B cell (primary cell): ENCODE results near the gene TRAPPC2. TPM values are rescaled to one million over a fixed set of nuclear protein-coding genes. Genes with fewer than 3 reads are reported as not detected.

ENCODE experiments used
- ATAC-seq: fragments of 200-7000 bp; cut with Tn5 transposase; one replicate; pipeline ENCODE4 v1.10.0; 2021; ENCODE audit warnings: low read depth, mild to moderate bottlenecking, moderate number of reproducible peaks, moderate library complexity
- CTCF ChIA-PET: fragments of 350-600 bp; sonication (Branson Sonifier 250); formaldehyde crosslinking; loops from one replicate; lab custom pipeline; 2021; ENCODE audit warnings: antibody characterized with exemption, inconsistent platforms; lab: Charles Lee
- POLR2A ChIA-PET: fragments of 350-600 bp; sonication (Branson Sonifier 250); formaldehyde crosslinking; loops from one replicate; lab custom pipeline; 2021; ENCODE audit warnings: antibody characterized with exemption; lab: Charles Lee
- DNase-seq: peaks from one replicate; pipeline ENCODE4 v3.0.0; 2013
- H2AFZ ChIP-seq: 2 replicates; pipeline ENCODE4 v1.6.1; 2012; ENCODE audit warnings: mild to moderate bottlenecking, low read depth, low read length; ENCODE audit not compliant: insufficient read depth, poor library complexity, severe bottlenecking
- H3K27ac ChIP-seq, 2 donors: 1 replicate in 1 of 2; 2 replicates in 1 of 2; pipeline ENCODE4 v1.5.1; 2012 to 2013; ENCODE audit warnings: low read length in 2 of 2, mild to moderate bottlenecking in 2 of 2, moderate library complexity in 1 of 2
- H3K27me3 ChIP-seq, 4 experiments: fragments of 200-600 bp in 1 of 4; sonication (generic) in 1 of 4; replicated peaks in 1 of 4; 1 replicate in 2 of 4; 2 replicates in 2 of 4; pipeline versions ENCODE4 v1.6.1 to v1.7.0; 2013 to 2016; ENCODE audit warnings: low read length in 3 of 4, mild to moderate bottlenecking in 2 of 4, mixed read lengths in 1 of 4, moderate library complexity in 1 of 4; ENCODE audit not compliant: insufficient read depth in 4 of 4, control insufficient read depth in 3 of 4; ENCODE audit errors: control extremely low read depth in 1 of 4
- H3K36me3 ChIP-seq, 2 experiments: replicated peaks in 1 of 2; 1 replicate in 1 of 2; 2 replicates in 1 of 2; pipeline versions ENCODE4 v1.6.1 to v1.7.1; 2013; ENCODE audit warnings: low read length in 1 of 2; ENCODE audit not compliant: insufficient read depth in 2 of 2, control insufficient read depth in 1 of 2; ENCODE audit errors: control extremely low read depth in 1 of 2, extremely low read depth in 1 of 2
- H3K4me1 ChIP-seq, 2 donors: fragments of 200-600 bp in 1 of 2; sonication (generic) in 1 of 2; 1 replicate in 1 of 2; 2 replicates in 1 of 2; pipeline versions ENCODE4 v1.5.1 to v1.6.1; 2013 to 2017; ENCODE audit warnings: low read length in 2 of 2; ENCODE audit not compliant: control insufficient read depth in 2 of 2, insufficient read depth in 2 of 2
- H3K4me2 ChIP-seq: replicated peaks from 2 replicates; pipeline ENCODE3; 2012; ENCODE audit warnings: mild to moderate bottlenecking, low read depth, low read length; ENCODE audit not compliant: poor library complexity, severe bottlenecking
- H3K4me3 ChIP-seq, 5 experiments: fragments of 200-600 bp in 1 of 5; sonication (generic) in 1 of 5; 1 replicate in 3 of 5; 2 replicates in 2 of 5; pipeline versions ENCODE4 v1.5.1 to v1.7.0; 2011 to 2016; ENCODE audit warnings: low read length in 4 of 5, mild to moderate bottlenecking in 4 of 5, low read depth in 2 of 5, control low read depth in 1 of 5, moderate library complexity in 1 of 5; ENCODE audit not compliant: insufficient read depth in 1 of 5; ENCODE audit errors: control extremely low read depth in 1 of 5, extremely low read depth in 1 of 5
- H3K79me2 ChIP-seq: fragments of 200-600 bp; sonication (generic); one replicate; pipeline ENCODE4 v1.6.0; 2016; ENCODE audit warnings: low read length; ENCODE audit not compliant: control insufficient read depth, insufficient read depth
- H3K9ac ChIP-seq: fragments of 200-600 bp; sonication (generic); 2 replicates; pipeline ENCODE4 v1.6.1; 2017; ENCODE audit warnings: mild to moderate bottlenecking, low read length, moderate library complexity
- H3K9me3 ChIP-seq, 3 donors: one replicate each; pipeline versions ENCODE4 v1.6.1 to v1.7.1; 2013; ENCODE audit warnings: low read length in 2 of 3; ENCODE audit not compliant: control insufficient read depth in 2 of 3, insufficient read depth in 1 of 3; ENCODE audit errors: control extremely low read depth in 1 of 3
- H4K20me1 ChIP-seq: 2 replicates; pipeline ENCODE4 v1.6.0; 2012; ENCODE audit warnings: mild to moderate bottlenecking, low read length; ENCODE audit not compliant: insufficient read depth, control insufficient read depth, poor library complexity, severe bottlenecking
- H3K27ac Mint-ChIP-seq: one replicate; pipeline ENCODE4 v1.8.0; 2021; ENCODE audit warnings: mixed read lengths
- H3K27me3 Mint-ChIP-seq: one replicate; pipeline ENCODE4 v1.8.0; 2021; ENCODE audit warnings: mixed read lengths
- H3K4me1 Mint-ChIP-seq: one replicate; pipeline ENCODE4 v1.8.0; 2021; ENCODE audit warnings: mixed read lengths
- H3K4me3 Mint-ChIP-seq: one replicate; pipeline ENCODE4 v1.8.0; 2021; ENCODE audit warnings: mixed read lengths
- H3K9me3 Mint-ChIP-seq: one replicate; pipeline ENCODE4 v1.8.0; 2022; ENCODE audit warnings: mixed read lengths; ENCODE audit not compliant: insufficient read depth
- CTCF ChIP-seq: fragments of 200-600 bp; IDR thresholded peaks from one replicate; pipeline ENCODE4 v1.8.0; 2022; ENCODE audit warnings: antibody characterized with exemption, mild to moderate bottlenecking
- EZH2 ChIP-seq: IDR thresholded peaks from 2 replicates; pipeline ENCODE4 v1.6.1; 2012; ENCODE audit warnings: borderline replicate concordance, low read depth, mild to moderate bottlenecking, moderate library complexity, low read length; ENCODE audit not compliant: insufficient read depth, poor library complexity, severe bottlenecking
- WGBS: methylation state at CpG from one replicate; pipeline ENCODE4 v1.1.5; 2013; ENCODE audit warnings: missing lambda C conversion rate; ENCODE audit not compliant: insufficient coverage; 5-methylcytosine and 5-hydroxymethylcytosine counted together
- intact Hi-C: fragments of 100-400 bp; cut with micrococcal nuclease; formaldehyde crosslinking; loops from one replicate; pipeline ENCODE4 v1.10.0; 2022
- polyA plus RNA-seq: library from polyadenylated mRNA; depleted of rRNA; stranded (reverse); fragments of >200 nt; gene quantifications from 2 replicates; pipeline ENCODE4 v1.2.3, GENCODE V29; 2012
- total RNA-seq, 2 donors: library from RNA; stranded (reverse); fragments of 120-200 nt in 1 of 2; gene quantifications; 1 replicate in 1 of 2; 2 replicates in 1 of 2; pipeline versions ENCODE4 v1.2.3 to v1.2.4, GENCODE V29; 2013 to 2022

Gene TRAPPC2
- total and polyA plus RNA-seq, 2 donors (not counting 1 experiment from before 2014, with no cell fraction given) = 27.0 to 28.0 TPM

- Histone ChIP-seq H3K79me2 (peaks cover 52% of the 10 kb centered on the region), H3K27ac (peak overlapping the region; percentile 70 to 85), H3K27me3 (no peaks in the 10 kb centered on the region), H3K9ac (peak overlapping the region; percentile 90), H3K4me2 (peak overlapping the region; percentile 81), H3K4me3 (peak overlapping the region; percentile 46 to 89 (median 78)), H3K36me3 (no peaks in the 10 kb centered on the region), H2AFZ (peak overlapping the region; percentile 95), H3K4me1 (peaks cover 34 to 37% of the 10 kb centered on the region in 2 donors), H3K9me3 (no peaks in the 10 kb centered on the region), H4K20me1 (no peaks in the 10 kb centered on the region)
- Mint-ChIP-seq H3K27ac (peak overlapping the region; percentile 91), H3K9me3 (no peaks in the 10 kb centered on the region), H3K4me3 (peak overlapping the region; percentile 93), H3K4me1 (peaks cover 47% of the 10 kb centered on the region), H3K27me3 (no peaks in the 10 kb centered on the region)
- no peak for TF ChIP-seq EZH2
- TF ChIP-seq CTCF = no peak
- ChIA-PET CTCF (interaction anchor here (1.0 to 1.7 kb wide), 5 partner anchors 10 to 46 kb away, joined by 3 to 7 read pairs (median 4); partner anchors contain the start of genes OFD1 and TRAPPC2), POLR2A (interaction anchor here (1.0 to 1.3 kb wide), 2 partner anchors 46 to 51 kb away, joined by 4 read pairs; partner anchors contain the start of genes OFD1 and TRAPPC2)
- ATAC-seq (no peak), DNase-seq (no peak)
- 0% methylated on average over 5 of the region's 13 CpGs for WGBS
- intact Hi-C loops = loop anchor here (2.0 kb wide), 1 partner anchor 30 kb away; no protein-coding TSS in a partner anchor
These were observed 45.9 kb downstream of the TRAPPC2 start for GRCh38 chrX:13688384-13688957.

- H3K27me3 Mint-ChIP-seq = no peaks in the 10 kb centered on the region
- DNase-seq = no peak
- H3K27ac ChIP-seq = no peak overlapping the region
- H3K9ac ChIP-seq = no peak overlapping the region
- no peak overlapping the region for H3K4me3 ChIP-seq
- no peak for ATAC-seq
- no peak overlapping the region for H3K4me2 ChIP-seq
- no peaks in the 10 kb centered on the region for H3K27me3 ChIP-seq
- ChIA-PET CTCF (interaction anchor here (0.9 to 1.6 kb wide), 2 partner anchors 11 to 12 kb away, joined by 3 to 4 read pairs; no protein-coding TSS in a partner anchor), POLR2A (no interaction called here)
- H3K36me3 ChIP-seq = no peaks in the 10 kb centered on the region
- no peak overlapping the region for H3K27ac Mint-ChIP-seq
- no peak for TF ChIP-seq EZH2
- TF ChIP-seq CTCF = no peak
- H3K4me1 ChIP-seq = peaks cover 22 to 24% of the 10 kb centered on the region in 2 donors
- no peaks in the 10 kb centered on the region for H4K20me1 ChIP-seq
- intact Hi-C loops = no loop called here
- H3K4me1 Mint-ChIP-seq = peaks cover 35% of the 10 kb centered on the region
- no CpG with 5 or more reads among the region's 1 CpG for WGBS
- no peak overlapping the region for H3K4me3 Mint-ChIP-seq
- H3K9me3 ChIP-seq = no peaks in the 10 kb centered on the region
- no peak overlapping the region for H2AFZ ChIP-seq
- H3K9me3 Mint-ChIP-seq = no peaks in the 10 kb centered on the region
- peaks cover 43% of the 10 kb centered on the region for H3K79me2 ChIP-seq
These were observed 47.2 kb downstream of the TRAPPC2 start for GRCh38 chrX:13687203-13687602.
